SKM-1 (cell line): ENCODE results near the gene MATR3.

ENCODE experiments used
- DNase-seq: peaks from one replicate; lab custom pipeline; 2025; ENCODE audit not compliant: unreplicated experiment; lab: John Stamatoyannopoulos, UW

MATR3 gene

DNA sequence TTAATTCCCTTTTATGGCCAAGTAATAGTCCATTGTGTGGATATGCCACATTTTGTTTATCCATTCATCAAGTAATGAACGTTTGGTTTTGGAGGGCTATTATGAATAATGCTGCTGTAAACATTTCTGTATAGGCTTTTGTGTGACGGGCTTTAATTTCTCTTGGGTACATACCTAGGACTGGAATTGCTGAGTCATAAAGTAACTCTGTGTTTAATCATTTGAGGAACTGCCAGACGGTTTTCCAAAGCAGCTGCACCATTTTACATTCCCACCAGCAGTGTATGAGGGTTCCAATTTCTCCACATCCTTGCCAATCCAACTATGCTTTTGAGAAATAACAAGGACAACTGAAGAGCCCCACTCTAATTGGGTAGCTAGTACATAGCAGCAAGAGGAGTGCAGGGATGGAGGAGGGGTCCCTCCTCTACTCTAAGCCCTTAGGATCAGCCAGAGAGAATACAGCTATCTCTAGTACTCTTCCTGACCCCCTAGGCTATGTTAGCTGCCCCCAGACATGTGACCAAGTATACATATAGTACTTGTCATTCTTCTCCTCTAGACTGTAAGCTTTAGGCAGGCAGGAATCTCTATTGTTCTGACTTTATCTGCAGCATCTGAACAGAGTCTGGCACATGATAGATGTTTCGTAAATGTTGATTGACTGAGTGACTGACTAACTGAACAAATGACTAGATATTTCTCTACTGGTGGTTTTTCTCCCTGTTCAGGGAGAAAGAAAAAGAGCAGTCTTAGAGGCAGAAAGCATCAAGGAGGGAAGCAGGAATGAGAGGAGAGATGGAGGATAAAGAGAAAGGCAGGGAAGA is 22.1 kb upstream of the MATR3 start:
- DNase-seq: no peak

DNA sequence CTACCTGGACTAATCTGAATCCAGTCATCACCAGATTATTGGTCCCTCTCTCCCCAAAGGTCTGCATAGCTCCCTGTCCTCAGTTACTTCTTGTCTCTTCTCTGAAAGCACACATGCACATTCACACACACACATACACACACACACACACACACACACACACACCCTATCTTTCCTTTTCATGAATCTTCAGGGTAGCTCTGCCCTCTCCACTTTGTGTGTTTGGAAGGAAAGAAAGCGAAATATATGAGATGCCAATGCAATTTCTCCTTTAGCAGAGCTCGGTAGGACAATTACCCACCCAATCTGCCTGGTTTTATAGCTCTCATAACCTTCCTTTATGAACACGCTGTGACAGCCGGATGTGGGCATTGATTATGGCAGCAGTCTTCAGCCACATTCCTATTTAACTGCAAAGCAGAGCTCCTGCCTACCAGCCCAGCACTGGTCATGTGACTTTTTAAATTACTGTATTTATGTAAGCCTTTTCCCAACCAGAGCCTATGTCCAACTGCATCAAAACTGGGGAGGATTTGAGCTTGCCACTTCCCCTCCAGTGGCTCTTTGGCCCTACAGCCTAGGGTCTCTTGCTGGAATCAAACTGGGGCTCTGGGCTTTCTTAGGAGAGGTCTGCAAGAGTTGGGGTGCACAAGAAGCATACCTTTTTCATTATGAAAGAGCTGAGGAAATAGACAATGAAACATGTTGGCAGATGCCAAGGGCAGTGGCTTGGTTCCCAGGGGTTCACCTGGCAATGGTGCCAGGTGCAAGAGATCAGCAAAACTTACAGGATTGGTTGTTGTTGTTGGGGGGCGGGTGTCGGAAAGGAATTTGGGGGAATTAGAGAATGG is 20.8 kb upstream of the MATR3 start:
- DNase-seq: no peak

DNA sequence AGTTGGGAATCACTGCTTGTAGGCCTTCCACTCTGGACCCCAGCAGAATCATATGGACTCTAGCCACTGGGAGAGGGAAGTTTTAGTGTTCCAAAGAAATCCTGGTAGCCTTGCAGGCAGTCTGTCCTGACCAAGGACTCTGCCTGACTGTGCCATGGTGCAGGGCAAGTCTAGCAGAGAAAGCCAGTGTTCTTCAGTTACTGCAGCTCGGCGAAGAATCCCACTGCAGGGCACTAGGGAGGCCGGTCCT is 20.3 kb upstream of the MATR3 start:
- no peak for DNase-seq

DNA sequence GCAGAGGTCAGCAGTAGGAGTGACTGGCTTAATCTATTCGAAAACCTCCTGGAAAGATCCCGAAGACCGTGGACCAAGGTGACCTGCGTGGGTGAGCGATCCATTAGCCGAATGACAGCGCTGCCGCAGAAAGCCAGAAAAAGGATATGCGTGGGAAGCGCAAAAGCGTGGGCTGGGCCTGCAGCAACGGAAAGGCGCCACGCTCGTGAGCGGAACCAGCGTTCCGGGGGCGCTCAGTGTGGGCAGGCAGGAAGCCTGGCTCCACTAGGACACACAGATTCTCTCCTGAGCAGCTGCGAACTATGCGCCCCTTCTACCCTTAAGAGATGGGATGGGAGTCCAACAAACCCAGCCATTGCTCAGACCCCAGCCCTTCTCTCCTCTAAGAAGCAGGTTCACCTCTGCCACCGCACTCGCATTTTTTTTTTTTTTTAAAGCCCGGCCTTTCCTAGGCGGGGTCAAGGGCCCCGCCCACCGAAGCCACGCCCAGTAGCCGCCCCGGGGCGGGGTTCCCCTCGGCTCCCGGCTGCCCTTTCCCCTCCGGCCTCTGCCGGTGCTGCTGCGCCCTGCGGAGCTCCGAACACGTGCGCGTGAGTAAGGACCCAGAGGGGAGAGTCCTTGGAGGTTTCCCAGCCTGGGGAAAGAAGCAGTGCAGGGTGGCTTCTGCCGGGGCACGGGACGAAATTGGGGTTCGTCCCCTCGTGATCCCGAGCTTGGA is 19.8 kb upstream of the MATR3 start:
- DNase-seq: peak; percentile 63

DNA sequence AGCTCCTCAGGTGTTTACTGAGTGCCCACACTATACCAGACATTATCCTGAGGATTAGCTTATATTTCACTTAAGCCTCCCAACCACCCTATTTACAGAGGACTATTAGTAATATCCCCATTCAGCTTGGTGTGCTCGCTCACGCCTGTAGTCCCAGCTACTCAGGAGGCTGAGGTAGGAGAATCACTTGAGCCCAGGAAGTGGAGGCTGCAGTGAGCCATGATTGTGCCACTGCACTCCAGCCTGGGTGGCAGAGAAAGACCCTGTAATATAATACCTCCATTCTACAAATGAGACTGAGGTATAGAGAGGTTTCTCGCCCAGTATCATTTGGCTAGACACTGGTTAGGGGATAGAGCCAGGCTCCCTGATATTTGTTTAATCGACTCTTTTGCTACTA is 18.0 kb upstream of the MATR3 start:
- no peak for DNase-seq

DNA sequence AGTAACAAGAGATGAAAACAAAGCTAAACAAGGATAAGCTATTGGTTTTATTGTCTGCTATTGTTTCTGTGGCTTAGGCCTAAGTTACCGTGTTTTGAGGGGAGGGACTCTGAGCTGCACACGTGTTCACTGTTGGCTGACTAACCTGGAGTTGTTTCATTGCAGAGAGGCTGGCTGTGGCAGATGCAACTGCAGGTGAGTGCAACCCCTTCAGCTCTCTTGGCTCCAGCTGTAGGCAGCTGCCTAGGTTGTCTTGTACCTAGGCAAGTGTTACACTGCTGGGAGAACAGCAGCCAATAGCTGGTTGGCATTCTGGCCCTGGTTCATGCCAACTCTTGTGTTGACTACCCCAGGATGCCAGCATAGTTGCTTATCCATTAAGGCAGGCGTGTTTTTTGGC is 17.6 kb upstream of the MATR3 start:
- no peak for DNase-seq

DNA sequence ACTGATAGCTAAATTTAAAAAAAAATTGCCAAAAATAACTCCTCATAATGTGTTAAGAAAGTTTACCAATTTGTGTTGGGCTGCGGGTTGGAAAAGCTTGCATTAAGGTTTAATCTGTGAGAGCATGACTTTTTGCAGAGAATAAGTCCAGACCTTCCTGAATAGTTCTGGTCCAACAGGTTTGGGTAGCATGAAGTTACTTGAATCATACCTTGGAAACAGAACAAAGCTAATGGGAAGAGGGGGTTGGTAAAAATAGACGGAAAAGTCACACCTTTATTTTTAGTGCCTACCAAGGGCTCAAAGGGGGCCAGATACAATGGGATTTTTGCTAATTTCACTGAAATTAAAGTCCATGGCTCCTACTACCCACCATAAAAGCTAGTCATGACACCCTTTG is 17.1 kb upstream of the MATR3 start:
- no peak for DNase-seq

DNA sequence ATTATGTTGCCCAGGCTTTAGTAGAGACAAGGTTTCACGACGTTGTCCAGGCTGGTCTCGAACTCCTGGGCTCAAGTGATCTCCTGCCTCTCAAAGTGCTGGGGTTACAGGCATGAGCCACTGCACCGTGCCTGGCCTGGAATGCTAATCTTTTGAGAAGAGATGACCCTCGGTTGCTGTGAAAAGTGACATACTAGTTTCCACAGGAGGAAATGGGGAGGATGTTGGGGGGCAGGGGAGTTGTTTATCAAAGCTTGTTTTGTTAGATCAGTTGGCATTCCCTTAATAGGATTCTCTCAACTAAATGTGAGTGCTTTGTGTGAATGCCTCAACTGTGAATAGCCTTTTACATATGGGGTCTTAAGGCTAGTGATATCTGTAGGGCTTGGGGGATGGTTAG is 16.4 kb upstream of the MATR3 start:
- no peak for DNase-seq

DNA sequence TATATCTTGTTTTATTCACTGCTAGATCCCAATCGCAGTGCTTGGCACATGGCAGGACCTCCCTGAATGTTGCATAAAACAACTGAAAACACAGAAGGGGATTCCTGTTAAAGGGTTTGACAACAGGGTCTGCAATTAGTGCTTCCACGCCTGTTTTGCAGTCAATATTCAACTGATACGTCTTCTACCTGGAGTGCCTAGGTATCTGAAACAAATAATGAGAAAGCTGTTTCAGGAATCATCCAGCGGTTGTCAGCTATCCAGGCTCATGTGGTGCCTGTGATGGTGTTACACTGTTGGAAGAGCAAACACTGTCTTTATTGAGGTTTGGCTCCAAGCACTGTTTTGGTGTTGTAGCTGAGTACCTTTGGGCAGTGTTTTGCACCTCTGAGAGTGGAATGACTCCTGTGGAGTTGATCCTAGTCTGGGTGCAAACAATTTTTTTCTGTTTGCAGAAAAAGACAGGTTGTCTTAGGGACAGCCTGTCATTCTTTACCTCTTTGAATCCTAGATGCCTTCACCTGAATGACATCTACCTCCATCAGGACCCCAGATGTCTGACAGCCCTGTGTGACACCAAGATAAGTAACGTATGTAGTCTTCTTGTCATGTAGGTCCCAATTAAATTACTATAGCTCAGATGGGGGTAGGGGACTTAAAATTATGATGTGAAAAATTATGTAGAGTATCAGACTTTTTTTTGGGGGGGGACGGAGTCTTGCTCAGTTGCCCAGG is 14.8 kb upstream of the MATR3 start:
- no peak for DNase-seq

DNA sequence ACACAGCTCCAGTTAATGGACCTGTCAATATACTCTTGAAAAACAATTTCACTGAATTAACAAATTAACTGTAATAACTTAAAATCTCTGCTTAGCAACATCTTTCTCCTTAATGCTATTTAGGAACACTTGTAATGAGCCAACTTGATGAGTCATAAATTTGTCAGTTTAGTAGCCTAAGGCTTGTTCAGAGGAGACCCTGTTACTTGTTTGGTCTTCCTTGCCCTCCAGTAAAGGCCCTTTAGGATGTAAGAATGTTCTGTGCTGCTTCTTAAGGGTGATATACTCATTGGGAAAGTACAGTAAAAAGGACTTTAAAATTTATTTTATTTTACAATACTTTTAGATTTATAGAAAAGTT is 11.4 kb upstream of the MATR3 start:
- DNase-seq: no peak

DNA sequence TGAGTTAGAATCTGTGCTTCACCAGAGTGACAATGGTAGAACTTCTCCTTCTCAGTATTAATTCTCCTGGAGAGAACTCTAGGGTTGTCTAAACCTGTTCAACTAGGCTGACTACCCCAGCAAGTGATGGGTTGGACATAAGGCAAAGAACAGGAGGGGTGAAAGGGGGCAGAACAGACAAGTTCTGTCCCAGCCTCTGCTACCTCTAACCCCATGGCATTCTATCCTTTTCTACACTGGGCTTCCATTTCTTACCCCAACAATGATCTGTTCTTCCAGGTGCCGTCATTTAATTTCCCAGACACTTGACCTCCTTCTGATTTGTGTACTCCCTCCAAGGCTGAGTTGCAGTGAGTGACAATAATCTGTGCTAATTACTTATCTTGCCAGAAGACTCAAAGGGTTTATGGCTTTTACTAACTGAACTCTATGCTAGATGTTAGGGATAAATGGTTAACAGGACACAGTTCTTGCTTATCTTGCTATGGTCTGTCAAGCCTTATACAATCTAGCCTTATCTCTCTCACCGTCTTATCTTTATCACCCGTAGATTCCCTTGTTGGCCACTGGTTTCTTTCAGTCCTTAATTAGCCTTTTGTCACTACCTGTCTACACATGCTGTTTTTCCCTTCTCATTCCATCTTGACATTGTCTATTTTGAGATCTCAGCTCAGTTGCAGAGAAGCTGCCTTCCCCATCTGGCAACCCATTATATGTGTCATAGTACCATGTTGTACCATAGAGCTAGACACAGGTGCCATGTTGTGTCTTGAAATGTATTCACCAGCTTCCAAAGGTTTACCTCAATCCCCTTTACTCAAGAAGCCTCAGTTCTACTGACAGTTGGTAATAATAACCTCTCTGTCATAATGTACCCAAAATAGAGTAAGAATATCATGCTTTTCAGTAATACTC is 10.0 kb upstream of the MATR3 start:
- DNase-seq: no peak

DNA sequence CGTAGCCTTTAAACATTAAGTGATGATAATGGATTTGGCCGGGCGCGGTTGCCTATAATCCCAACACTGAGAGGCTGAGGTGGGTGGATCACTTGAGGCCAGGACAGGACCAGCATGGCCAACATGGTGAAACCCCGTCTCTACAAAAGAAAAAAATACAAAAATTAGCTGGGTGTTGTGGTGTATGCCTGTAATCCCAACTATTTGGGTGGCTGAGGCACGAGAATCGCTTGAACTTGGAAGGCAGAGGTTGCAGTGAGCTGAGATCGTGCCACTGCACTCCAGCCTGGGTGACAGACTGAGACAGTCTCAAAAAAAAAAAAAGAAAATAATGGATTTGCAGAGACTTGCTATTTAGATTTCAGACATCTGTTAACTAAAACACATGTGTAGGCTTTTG is 9.2 kb upstream of the MATR3 start:
- DNase-seq: no peak

DNA sequence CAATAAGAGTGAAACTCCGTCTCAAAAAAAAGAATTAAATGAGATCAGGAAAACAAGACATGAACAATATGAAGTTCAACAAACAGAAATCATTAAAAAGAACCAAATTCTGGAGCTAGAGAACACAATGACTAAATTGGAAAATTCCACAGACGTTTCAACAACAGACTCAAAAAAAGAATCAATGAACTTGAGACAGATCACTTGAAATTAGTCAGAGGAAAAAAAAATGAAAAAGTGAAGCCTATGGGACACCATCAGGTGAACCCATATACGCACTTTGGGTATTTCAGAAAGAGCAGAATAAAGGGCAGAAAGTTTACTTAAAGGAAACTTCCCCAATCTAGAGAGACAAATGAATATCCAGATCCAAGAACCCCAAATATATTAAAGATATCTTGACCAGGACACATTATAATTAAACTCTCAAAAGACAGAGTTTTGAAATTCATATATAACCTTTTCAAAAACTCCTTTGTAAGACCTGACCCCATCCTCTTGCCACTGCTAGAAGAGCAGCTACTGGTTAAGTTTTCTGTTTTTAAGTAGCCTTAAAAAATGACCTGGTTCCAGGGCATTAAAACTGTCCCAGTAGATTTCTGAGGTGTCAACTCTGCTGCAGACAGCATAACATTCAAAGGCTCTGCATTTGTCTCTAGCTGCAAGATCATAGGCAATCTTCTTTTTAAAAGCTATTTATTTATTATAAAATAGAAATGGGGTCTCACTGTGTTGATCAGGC is 7.7 kb upstream of the MATR3 start:
- DNase-seq: no peak

DNA sequence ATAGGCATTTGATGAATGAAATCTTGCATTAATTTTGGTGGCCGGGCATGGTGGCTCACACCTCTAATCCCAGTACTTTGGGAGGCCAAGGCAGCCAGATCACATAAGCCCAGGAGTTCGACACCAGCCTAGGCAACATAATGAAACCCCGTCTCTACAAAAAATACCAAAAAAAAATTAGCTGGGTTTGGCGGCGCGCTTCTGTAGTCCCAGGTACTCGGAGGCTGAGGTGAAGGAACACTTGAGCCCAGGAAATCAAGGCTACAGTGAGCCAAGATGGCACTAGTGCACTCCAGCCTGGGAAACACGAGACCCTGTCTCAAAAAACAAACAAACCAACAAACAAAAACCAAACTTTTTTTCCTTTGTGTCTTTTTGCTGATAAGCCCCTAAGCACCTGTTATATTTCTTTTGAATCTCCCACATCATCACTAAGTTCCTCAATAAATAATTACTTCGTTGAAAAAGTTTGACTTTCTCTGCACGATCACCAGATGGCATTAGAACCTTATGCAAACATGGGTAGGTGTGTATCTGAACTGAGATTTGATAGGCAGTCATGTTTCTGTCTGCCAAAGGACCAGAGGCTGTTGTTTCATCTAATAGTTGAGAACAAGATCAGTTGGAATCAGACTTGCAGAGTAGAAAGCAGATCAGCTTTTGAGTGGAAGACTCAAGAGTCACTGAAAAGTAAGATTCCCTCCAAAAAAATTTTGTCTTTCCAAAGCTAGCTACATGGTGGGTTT is 5.5 kb upstream of the MATR3 start:
- DNase-seq: no peak

DNA sequence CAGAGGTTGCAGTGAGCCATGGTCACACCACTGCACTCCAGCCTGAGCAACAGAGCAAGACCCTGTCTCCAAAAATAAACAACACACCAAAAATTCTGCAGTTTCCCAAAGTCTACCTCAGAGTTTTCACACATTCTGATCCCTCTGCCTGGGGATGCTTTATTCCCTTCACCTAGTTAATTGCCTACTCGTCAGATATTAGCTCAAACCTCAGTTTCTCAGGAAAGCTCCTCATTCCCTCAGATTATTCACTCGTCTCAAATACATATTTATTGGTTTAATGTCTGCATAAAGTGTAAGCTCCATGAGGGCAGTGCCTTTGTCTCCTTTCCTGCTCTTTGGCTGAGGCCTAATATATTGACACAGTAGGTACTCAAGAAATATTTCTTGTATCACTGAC is 2.5 kb upstream of the MATR3 start:
- no peak for DNase-seq

DNA sequence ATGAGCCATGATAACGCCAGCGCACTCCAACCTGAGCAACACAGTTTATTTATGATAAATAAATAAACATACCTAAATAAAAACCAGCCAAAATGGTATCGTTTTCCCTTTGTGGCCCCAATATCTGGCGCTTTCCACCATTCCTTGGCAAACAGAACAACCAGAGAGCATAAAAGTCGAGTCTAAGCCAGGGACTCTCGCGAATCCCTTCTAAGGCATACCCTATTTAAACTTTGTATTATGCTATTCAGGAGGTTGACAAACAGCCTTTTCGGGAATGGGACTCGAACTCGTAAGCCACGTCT is 386 bp upstream of the MATR3 start:
- DNase-seq: no peak

DNA sequence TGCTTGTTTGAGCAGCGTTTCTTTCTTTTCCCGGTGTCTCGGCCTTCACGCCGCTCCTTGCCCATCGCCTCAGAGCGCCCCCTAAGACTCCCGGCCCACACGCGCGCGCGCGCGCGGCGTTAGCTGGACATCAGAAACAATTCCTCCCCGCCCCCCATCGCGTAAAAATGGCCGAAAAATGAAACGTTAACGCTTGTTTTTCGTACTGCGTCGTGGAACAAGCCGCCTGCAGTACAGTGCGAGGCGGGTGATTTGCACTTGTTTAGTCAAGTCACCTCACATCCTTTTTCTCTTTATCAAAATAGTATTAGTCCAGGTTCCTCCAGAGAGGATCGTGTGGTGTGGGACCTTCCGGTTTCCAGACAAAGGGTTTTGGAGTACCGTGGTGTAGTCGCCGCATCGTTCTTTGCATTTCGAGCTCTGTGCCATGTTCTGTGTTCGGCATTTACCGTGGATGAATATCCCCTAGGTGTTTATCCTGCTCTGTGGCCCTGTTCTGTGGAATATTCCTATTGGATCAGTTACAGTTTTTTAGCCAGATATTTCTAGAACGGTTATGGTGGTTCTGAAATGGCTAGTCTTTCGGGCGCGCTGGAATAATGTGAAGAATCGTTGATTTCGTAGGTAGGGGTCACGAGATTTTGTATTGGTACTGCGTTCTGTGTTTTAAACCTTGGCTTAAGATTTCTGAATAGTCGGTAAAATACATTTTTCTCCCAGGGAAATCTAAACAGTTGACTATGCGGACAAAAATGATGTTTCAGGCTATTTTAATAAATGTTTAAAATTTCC is 1.0 kb downstream of the MATR3 start:
- DNase-seq: no peak

DNA sequence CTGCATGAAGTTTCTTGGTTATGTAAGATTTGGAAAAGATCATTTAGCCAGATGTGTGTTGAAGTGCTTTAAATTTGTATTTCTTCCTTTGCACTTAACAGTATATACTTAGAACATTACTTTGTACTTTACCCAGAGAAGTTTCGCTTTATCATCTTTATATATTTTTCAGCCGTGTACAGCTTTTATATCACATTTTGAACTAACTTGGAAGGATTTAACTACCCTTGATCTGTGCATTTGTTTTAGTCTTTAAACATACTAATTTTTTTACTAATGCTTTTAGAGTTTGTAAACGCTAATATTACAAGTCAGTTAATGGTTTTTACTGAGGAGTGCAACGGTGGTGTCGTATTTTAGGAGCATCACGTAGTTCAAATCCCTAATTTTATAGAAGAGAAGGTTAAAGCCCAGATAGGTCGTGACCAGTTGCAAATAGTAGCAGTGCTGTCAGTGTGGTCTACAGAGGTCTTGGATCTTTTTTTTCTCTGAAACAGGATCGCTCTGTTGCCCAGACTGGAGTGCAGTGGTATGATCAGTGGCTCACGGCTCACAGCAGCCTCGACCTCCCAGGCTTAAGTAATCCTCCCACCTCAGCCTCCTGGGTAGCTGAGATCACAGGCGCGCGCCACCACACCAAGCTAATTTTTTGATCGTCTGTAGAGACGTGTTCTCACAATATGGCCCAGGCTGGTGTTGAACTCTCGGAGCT is 2.0 kb downstream of the MATR3 start:
- DNase-seq: no peak
